NCI-H2196 treated with DMSO at 0.1 percent for 48 hours (cell line): ENCODE data around the gene ZSCAN26.

Source experiments
- DNase-seq: peaks from one replicate; lab custom pipeline; 2025; ENCODE audit not compliant: unreplicated experiment; lab: John Stamatoyannopoulos, UW

ZSCAN26 gene

GRCh38 chr6:28266962-28267694, at the start of gene ZSCAN26:
Gene ZSCAN26, plus strand, starts transcription at chr6:28267143. Its CDS starts 4,777 bp downstream, at chr6:28271920.
- DNase-seq, result peak; percentile 59

GRCh38 chr6:28217890-28218289, 49.1 kb upstream of the ZSCAN26 start:
- no peak for DNase-seq

GRCh38 chr6:28218312-28219248, 48.4 kb upstream of the ZSCAN26 start:
- peak; percentile 66 for DNase-seq

- no peak for DNase-seq
Measured at GRCh38 chr6:28220257-28221133, 46.4 kb upstream of the ZSCAN26 start.

DNA sequence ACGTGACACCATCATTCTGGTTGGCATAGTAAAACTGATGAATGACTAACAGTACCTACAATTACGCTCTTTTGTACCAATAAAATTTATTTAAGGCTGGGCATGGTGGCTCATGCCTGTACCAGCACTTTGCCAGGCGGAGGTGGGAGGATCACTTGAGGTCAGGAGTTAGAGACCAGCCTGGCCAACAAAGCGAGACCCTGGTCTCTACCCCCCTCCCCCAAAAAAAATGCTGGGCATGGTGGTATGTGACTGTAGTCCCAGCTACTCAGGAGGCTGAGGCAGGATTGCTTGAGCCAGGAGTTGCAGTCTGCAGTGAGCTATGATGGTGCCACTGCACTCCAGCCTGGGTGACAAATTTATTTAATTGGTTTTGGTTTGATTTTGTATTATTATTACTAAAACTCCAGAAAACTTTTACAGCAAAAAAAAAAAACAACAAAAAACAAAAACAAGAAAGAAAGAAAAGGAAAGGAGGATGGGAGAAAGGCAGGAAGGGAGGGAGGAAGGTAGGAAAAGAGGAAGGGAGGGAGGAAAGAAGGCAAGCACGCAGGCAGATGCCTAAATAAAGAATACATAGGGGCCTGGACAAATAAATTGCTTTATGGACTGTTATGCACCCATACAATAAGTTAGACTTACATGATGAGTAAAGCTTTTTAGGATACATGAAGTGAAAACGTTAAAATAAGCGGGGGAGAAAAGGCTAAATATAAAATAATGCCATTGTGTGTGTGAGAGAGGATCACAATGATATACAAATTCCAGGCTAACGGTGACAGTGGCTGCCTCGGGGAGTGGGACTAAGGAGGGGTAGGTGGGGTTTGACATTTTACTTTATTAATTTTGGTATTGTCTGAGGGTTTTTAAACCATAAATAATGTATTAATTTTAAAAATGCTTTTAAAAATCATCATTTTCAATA, 42.5 kb upstream of the ZSCAN26 start:
- DNase-seq, result no peak

DNA sequence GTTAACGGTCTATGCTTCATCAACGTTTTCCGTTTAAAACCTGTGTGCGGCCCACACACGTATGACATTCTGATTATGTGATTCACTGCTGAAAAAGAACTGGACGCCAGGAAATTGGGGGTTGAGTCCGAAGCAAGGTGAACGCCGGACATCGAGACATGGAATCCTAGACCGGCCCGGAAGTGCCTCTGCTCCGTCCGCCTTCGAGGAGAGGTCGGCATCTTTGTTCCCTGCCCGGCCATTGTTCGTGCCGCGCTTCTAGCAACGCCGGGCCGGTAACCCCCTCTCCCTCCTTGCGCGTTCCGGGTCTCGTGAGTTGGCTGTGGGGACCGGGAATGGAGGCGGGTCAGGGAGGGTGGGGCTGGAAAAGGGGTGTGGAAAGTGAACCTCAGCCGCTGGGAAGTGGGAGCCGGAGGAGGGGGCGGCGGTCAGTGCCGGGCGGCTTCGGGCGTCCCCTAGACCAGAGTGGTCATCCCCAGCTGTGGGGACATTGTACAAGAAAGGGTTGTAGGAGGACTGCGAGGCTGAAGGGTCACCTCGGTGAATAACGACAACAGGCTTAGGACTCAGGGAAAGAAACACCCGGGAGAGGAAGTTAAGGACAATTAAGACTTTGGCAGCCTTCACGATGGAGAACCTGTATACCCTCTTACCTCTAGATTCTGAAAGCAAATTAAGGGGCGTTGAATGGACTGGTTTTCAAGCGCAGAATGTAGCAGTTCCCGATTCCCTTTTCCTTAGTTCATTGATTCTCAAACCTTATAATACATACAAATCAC, 41.7 kb upstream of the ZSCAN26 start, which contains the start of gene ZSCAN9:
TSS of gene ZSCAN9 (plus strand) at position 220 of the 779 bp plus-strand sequence. CDS start 1,810 bp downstream, outside the sequence.
- DNase-seq, result peak; percentile 87

DNA sequence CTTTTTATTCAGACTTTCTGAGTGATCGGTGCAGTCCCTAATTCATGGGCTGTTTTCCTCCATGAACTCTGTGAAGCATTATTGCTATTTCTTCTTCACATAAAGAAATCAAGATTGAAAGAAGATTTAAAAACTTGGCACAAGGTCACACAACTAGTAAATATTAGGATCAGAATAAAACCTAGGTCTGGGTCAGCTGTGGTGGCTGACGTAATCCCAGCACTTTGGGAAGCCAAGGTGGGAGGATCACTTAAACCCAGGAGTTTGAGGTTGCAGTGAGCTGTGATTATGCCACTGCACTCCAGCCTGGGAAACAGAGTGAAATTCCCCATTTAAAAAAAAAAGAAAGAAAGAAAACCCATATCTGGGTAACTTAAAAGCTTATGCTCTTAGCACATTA, 40.5 kb upstream of the ZSCAN26 start:
- no peak for DNase-seq

GRCh38 chr6:28232785-28233184, 34.2 kb upstream of the ZSCAN26 start:
- no peak for DNase-seq

DNA sequence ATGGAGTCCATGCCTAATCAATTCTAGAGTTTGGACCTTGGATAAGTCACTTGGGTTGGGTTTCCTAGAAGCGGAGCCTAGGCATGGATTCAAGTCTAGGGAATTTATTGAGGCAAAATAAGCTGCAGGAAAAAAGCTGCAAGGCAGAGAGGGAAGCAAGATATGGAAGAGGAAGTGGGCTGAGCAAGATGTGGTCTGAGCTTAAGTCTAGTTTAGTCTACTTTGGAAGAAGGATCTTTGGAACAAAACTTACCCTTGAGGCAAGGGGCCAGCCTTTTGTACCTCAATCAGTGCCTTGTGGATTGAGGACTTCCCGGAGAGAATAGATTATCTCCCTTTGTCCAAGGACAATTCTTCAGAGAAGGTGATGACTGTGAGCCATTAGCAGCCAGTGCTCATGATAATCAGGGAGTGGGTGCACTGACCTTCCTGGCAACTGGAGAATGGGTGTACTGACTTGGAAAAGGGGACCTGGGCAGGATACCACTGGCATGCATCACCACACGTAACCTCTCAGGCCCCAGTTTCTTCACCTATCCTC, 31.0 kb upstream of the ZSCAN26 start:
- no peak for DNase-seq

DNA sequence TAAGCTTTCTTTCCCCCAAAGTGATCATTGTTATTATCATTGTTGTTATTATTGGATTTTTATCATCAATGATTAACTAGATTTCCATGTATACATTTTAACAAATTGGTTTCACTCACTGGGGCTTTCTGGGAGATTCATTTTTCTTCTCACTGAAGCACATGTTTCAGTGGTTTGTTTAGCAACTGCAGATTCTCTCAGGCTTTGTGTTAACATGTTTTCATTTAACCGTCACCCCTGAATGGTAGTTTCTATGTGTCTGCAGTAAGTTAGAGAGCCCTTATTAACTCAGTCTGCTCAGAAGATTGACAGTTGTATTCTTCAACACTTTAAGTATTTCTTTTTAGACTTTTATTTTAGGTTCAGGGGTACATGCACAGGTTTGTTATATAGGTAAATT, 27.3 kb upstream of the ZSCAN26 start:
- DNase-seq, result no peak

GRCh38 chr6:28240471-28240870, 26.5 kb upstream of the ZSCAN26 start:
- DNase-seq, result no peak

GRCh38 chr6:28243946-28244345, 23.0 kb upstream of the ZSCAN26 start:
- DNase-seq, result no peak

GRCh38 chr6:28245206-28245941, 21.6 kb upstream of the ZSCAN26 start:
- DNase-seq, result no peak

DNA sequence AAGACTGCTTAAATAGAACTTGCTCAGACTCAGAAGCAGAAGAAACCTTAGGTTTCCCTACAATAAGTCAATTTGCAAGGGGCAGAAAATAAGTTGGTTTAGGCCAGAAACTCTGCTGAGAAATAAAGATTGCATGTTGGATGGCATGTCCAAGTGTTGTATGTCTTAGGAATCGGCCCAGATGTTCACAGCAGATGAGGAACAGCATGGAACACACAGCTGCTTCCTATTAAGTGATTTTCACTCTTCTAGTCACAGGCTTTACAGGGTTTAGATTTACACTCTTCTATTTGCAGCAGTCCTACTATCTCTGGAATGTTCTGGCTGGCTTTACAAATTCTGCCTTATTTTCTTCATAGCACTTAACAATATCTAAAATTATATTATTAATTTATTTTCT, 18.0 kb upstream of the ZSCAN26 start:
- no peak for DNase-seq

GRCh38 chr6:28250747-28251146, 16.2 kb upstream of the ZSCAN26 start:
- no peak for DNase-seq

DNA sequence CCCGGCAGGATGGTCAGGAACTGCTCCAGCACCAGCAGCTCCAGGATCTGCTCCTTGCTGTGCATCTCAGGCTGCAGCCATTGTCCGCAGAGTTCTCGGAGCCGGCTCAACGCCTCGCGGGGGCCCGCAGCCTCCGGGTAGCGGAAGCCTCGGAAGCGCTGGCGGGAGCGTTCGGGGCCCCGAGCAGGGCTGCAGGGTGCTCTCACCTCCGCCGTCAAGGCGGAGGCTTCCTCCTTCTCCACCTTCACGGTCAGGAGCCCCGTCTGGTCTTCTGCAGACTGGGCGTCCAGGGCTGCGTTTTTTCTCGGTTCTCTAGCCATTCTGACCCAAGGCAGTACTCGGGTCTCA, 15.3 kb upstream of the ZSCAN26 start:
- no peak for DNase-seq

DNA sequence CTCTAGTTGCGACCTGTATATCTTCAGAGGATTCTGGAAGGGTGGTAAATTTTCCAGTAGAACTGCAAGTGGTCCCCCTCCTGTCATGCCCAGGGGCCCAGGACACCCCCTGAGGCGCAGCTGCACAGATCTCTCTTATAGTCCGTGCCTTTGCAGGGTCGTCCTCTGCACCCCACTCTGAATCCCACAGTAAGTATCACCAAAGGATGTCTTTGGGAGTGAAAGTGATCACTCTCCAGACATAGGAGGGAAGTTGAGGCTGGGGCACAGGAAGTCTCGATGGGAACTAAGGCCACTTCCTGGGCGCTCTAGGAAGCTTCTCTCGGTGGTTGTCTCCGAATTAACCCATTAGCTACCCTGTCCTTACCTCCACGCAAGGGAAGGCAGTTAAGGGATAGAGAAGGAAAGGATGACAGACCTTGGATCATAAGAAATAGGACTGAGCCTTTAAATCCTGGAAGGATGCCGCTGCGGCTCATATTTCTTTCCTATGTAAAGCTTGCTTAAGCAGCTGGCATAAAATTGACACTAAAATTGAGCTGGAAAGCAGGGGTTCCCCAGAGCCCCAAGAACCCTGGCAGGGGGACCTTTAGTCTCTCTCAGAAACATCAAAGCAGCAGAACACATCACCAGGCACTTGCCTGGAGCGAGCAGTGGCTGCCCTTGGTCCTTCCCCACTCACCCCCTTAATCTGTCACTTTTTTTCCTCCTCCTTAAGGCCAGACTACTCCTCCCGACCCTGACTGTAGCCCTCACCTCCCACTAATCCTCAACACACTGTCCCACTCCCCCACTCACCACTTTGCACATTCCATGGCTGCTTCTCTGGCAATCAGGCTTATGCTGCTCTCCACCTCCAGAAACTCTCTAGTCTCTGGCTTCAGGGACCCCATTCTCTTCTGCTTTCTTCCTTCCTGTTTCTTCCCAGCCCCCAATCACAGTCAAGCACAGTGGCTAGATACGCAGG, 14.7 kb upstream of the ZSCAN26 start, which contains the start of gene ZKSCAN4:
TSS of gene ZKSCAN4 (minus strand) at position 261 of the 967 bp plus-strand sequence. CDS start 289 bp downstream, outside the sequence.
- DNase-seq, result peak; percentile 73
